K562 (cell line): ENCODE data around the gene MVB12B. TPM values are rescaled to one million over a fixed set of nuclear protein-coding genes. Genes with fewer than 3 reads are reported as not detected.

ENCODE experiments used
- ATAC-seq: fragments of 200-7000 bp; cut with Tn5 transposase; 3 replicates; pipeline ENCODE4 v1.9.1; 2020; ENCODE audit warnings: moderate library complexity
- BruUV-seq: library from RNA; stranded (reverse); fragments of 400-500 nt; replicated peaks from 2 replicates; lab custom pipeline; 2021; lab: Mats Ljungman, UMichigan
- CTCF ChIA-PET: fragments of 300-600 bp; formaldehyde crosslinking; extraction: SDS; loops from one replicate; lab custom pipeline; 2021; ENCODE audit warnings: low intra/inter-chr PET ratio; lab: Yijun Ruan, JAX
- POLR2A ChIA-PET: fragments of 300-600, 350-650 bp; sonication (Branson Sonifier 250); formaldehyde crosslinking; extraction: SDS; loops from one replicate; lab custom pipeline; 2021; ENCODE audit warnings: antibody characterized with exemption, inconsistent platforms; lab: Yijun Ruan, JAX
- DNase-seq, 4 experiments: peaks; one replicate each; pipeline versions ENCODE4 v3.0.0 to v3.0.0-alpha.2; 2011 to 2018; ENCODE audit warnings: low spot score in 3 of 4, mixed read lengths in 3 of 4; ENCODE audit errors: extremely low read depth in 1 of 4
- FAIRE-seq: peaks from 2 replicates; lab custom pipeline; 2011; peaks lifted over from hg19 to GRCh38; lab: Jason Lieb, UNC
- H2AFZ ChIP-seq: 2 replicates; pipeline ENCODE4 v1.6.0; 2011; ENCODE audit warnings: low read depth, low read length, control low read depth, inconsistent platforms
- H3K27ac ChIP-seq: fragments of 200-600 bp; 3 replicates; pipeline ENCODE4 v1.8.0; 2011; ENCODE audit warnings: low read depth, mild to moderate bottlenecking, control low read depth, inconsistent platforms, low read length, moderate library complexity, mixed read lengths; ENCODE audit errors: extremely low read depth
- H3K27me3 ChIP-seq, 2 experiments: fragments of 300-600 bp in 1 of 2; 2 replicates in 1 of 2; 3 replicates in 1 of 2; pipeline versions ENCODE4 v1.6.0 to v1.8.0; 2011; ENCODE audit warnings: inconsistent platforms in 2 of 2, low read length in 2 of 2, mild to moderate bottlenecking in 1 of 2, mixed read lengths in 1 of 2, moderate library complexity in 1 of 2; ENCODE audit not compliant: control insufficient read depth in 2 of 2, insufficient read depth in 2 of 2
- H3K36me3 ChIP-seq: fragments of 300-600 bp; 3 replicates; pipeline ENCODE4 v1.8.0; 2011; ENCODE audit warnings: mild to moderate bottlenecking, low read length, inconsistent platforms; ENCODE audit not compliant: control insufficient read depth, insufficient read depth
- H3K4me1 ChIP-seq, 2 experiments: fragments of 200-600 bp in 1 of 2; replicated peaks in 1 of 2; 2 replicates in 1 of 2; 3 replicates in 1 of 2; pipeline versions ENCODE4 v1.5.1 to v1.8.0; 2011; ENCODE audit warnings: inconsistent platforms in 2 of 2, low read length in 2 of 2, mild to moderate bottlenecking in 1 of 2, mixed read lengths in 1 of 2, moderate library complexity in 1 of 2; ENCODE audit not compliant: control insufficient read depth in 2 of 2, insufficient read depth in 2 of 2
- H3K4me2 ChIP-seq: 2 replicates; pipeline ENCODE4 v1.6.1; 2011; ENCODE audit warnings: low read length, control low read depth, inconsistent platforms, mixed read lengths; ENCODE audit not compliant: insufficient read depth
- H3K4me3 ChIP-seq: fragments of 200-600 bp; sonication (generic), shearing (Covaris generic); 2 replicates; pipeline ENCODE4 v1.5.1; 2016; ENCODE audit warnings: control low read depth, inconsistent platforms
- H3K79me2 ChIP-seq: fragments of 200-600 bp; 3 replicates; pipeline ENCODE4 v1.8.0; 2011; ENCODE audit warnings: low read length, inconsistent platforms; ENCODE audit not compliant: control insufficient read depth, insufficient read depth
- H3K9ac ChIP-seq, 2 experiments: 2 replicates each; pipeline versions ENCODE4 v1.6.0 to v1.6.1; 2011; ENCODE audit warnings: low read depth in 2 of 2, low read length in 2 of 2, control low read depth in 1 of 2, inconsistent platforms in 1 of 2, mild to moderate bottlenecking in 1 of 2, mixed read lengths in 1 of 2; ENCODE audit not compliant: insufficient read depth in 1 of 2
- H3K9me1 ChIP-seq: one replicate; pipeline ENCODE4 v1.6.0; 2011; ENCODE audit warnings: inconsistent platforms, mild to moderate bottlenecking, low read length, moderate library complexity; ENCODE audit not compliant: control insufficient read depth, insufficient read depth
- H3K9me3 ChIP-seq: replicated peaks from 2 replicates; pipeline ENCODE4 v1.5.1; 2011; ENCODE audit warnings: low read depth, low read length, inconsistent platforms; ENCODE audit not compliant: control insufficient read depth, insufficient read depth
- H4K20me1 ChIP-seq: replicated peaks from 2 replicates; pipeline ENCODE4 v1.6.1; 2011; ENCODE audit warnings: low read length, inconsistent platforms, mixed read lengths; ENCODE audit not compliant: control insufficient read depth, insufficient read depth
- BCOR ChIP-seq: fragments of 450-650 bp; IDR thresholded peaks from 2 replicates; pipeline ENCODE4 v1.6.1; 2016
- CHCHD3 ChIP-seq: fragments of 250-450 bp; sonication (Bioruptor Pico); IDR thresholded peaks from 2 replicates; pipeline ENCODE4 v2.1.2; 2022; ENCODE audit warnings: mild to moderate bottlenecking
- CREB3 ChIP-seq: fragments of 450-650 bp; conservative IDR thresholded peaks from 2 replicates; pipeline ENCODE4 v1.6.1; 2016; ENCODE audit warnings: missing genetic modification characterization, low read depth, mild to moderate bottlenecking, missing compliant biosample characterization, moderate library complexity
- DNMT1 ChIP-seq: fragments of 450-650 bp; IDR thresholded peaks from 2 replicates; pipeline ENCODE4 v1.6.1; 2016; ENCODE audit warnings: antibody characterized with exemption, mild to moderate bottlenecking
- E2F4 ChIP-seq: sonication (generic); formaldehyde crosslinking; IDR thresholded peaks from 2 replicates; pipeline ENCODE4 v1.8.0; 2022; ENCODE audit warnings: mild to moderate bottlenecking, low read depth, missing genetic modification reagents
- FOS ChIP-seq: IDR thresholded peaks from 3 replicates; pipeline ENCODE4 v1.6.1; 2011; ENCODE audit not compliant: insufficient read length; ENCODE audit errors: extremely low read depth
- GABPA ChIP-seq: fragments of 200-800 bp; sonication (Bioruptor generic); conservative IDR thresholded peaks from 2 replicates; pipeline ENCODE4 v1.6.1; 2016; ENCODE audit warnings: low read depth, missing genetic modification characterization, missing compliant biosample characterization
- HBP1 ChIP-seq: fragments of 450-650 bp; formaldehyde crosslinking; IDR thresholded peaks from 2 replicates; pipeline ENCODE4 v1.4.0; 2022; ENCODE audit warnings: missing genetic modification characterization
- HNRNPK ChIP-seq: fragments of 200-400 bp; formaldehyde crosslinking; IDR thresholded peaks from one replicate; pipeline ENCODE4 v1.6.1; 2018; ENCODE audit warnings: mild to moderate bottlenecking, low read depth, low read length; ENCODE audit not compliant: poor library complexity, severe bottlenecking
- SOX6 ChIP-seq: fragments of 450-650 bp; IDR thresholded peaks from 2 replicates; pipeline ENCODE4 v1.6.1; 2014; ENCODE audit warnings: mild to moderate bottlenecking
- ZBTB12 ChIP-seq: fragments of 250-450 bp; sonication (Bioruptor Pico); IDR thresholded peaks from 2 replicates; pipeline ENCODE4 v1.4.0; 2020
- ZBTB5 ChIP-seq: fragments of 450-650 bp; IDR thresholded peaks from 2 replicates; pipeline ENCODE4 v1.6.1; 2017; ENCODE audit warnings: antibody characterized with exemption
- ZNF253 ChIP-seq: fragments of 250-450 bp; sonication (Bioruptor Pico); conservative IDR thresholded peaks from 2 replicates; pipeline ENCODE4 v1.6.1; 2021; ENCODE audit warnings: mild to moderate bottlenecking
- ZNF280A ChIP-seq: fragments of 450-650 bp; IDR thresholded peaks from 2 replicates; pipeline ENCODE4 v1.6.1; 2018; ENCODE audit warnings: mild to moderate bottlenecking, low read depth; ENCODE audit not compliant: partially characterized antibody
- ZNF717 ChIP-seq: fragments of 250-450 bp; sonication (Bioruptor Pico); IDR thresholded peaks from 2 replicates; pipeline ENCODE4 v1.5.0; 2021
- WGBS: fragments of 100-300 bp; shearing (Covaris generic); methylation state at CpG from one replicate; pipeline ENCODE4 v1.1.6; 2016; ENCODE audit warnings: low coverage, mixed read lengths; ENCODE audit not compliant: insufficient coverage; ENCODE audit errors: missing lambda C conversion rate; 5-methylcytosine and 5-hydroxymethylcytosine counted together
- in situ Hi-C: fragments of 300-500 bp; cut with MboI; formaldehyde crosslinking; loops from 4 replicates; pipeline ENCODE4 v1.15.0; 2018; ENCODE audit warnings: inconsistent platforms, mixed read lengths
- intact Hi-C: fragments of 100-400 bp; cut with micrococcal nuclease; formaldehyde crosslinking; loops from 2 replicates; pipeline ENCODE4 v1.14.2; 2022
- polyA plus RNA-seq, 8 experiments: library from polyadenylated mRNA; depleted of rRNA in 4 of 8; stranded (reverse) in 5 of 8; unstranded in 3 of 8; fragments of >200 nt; fragmentation: Nextera tagmentation in 2 of 8; fragmentation: Illumina TruSeq in 1 of 8; extraction: Ambion mirVana in 2 of 8; extraction: Trizol in 1 of 8; gene quantifications; 2 replicates each; pipeline versions ENCODE4 v1.2.1 to v1.2.3, GENCODE V29; 2011 to 2014; ENCODE audit warnings: inconsistent platforms in 1 of 8, missing spikeins in 1 of 8
- total RNA-seq, 7 experiments: library from RNA; depleted of rRNA in 6 of 7; stranded (reverse); fragments of >200 nt in 6 of 7; fragmentation: Illumina TruSeq in 2 of 7; extraction: Trizol in 2 of 7; gene quantifications; 2 replicates each; pipeline versions ENCODE4 v1.2.1 to v1.2.3, GENCODE V29; 2011 to 2021; ENCODE audit warnings: low replicate concordance in 1 of 7

Gene MVB12B
- total and polyA plus RNA-seq, 9 of the 15 experiments (the other 6 are each of a cell fraction or from before 2014, with no cell fraction given) = not detected

- no peak overlapping the region for H2AFZ ChIP-seq
- H3K4me1 ChIP-seq = peaks cover 0 to 7% of the 10 kb centered on the region in 2 experiments; a peak in 1 of 5 replicates
- in situ Hi-C loops (no loop called here), intact Hi-C loops (no loop called here)
- POLR2A ChIA-PET = interaction anchor here (0.7 kb wide), 1 partner anchor 643 kb away, joined by 3 read pairs; no protein-coding TSS in a partner anchor
- peaks cover 5% of the 10 kb centered on the region; the same call in 1 of the 2 replicates for H4K20me1 ChIP-seq
- no peaks in the 10 kb centered on the region for H3K36me3 ChIP-seq
- H3K9me3 ChIP-seq = no peaks in the 10 kb centered on the region
- H3K9ac ChIP-seq = no peak overlapping the region
- CTCF ChIA-PET = no interaction called here
- H3K27ac ChIP-seq = no peak overlapping the region
- no peak for ATAC-seq
- H3K4me3 ChIP-seq = no peak overlapping the region
- H3K4me2 ChIP-seq = no peak overlapping the region
- FAIRE-seq = no peak
- 10% methylated on average over 10 of the region's 10 CpGs for WGBS
- peaks cover 62 to 81% of the 10 kb centered on the region in 2 experiments for H3K27me3 ChIP-seq
- H3K9me1 ChIP-seq = no peaks in the 10 kb centered on the region
- no TSS peak for BruUV-seq
- H3K79me2 ChIP-seq = no peaks in the 10 kb centered on the region
- no peak for DNase-seq
- TF ChIP-seq DNMT1 = no peak
- no peak for TF ChIP-seq SOX6
- TF ChIP-seq E2F4 (CRISPR knock-in tag) = no peak
- TF ChIP-seq BCOR = no peak
- TF ChIP-seq ZNF280A = no peak
- TF ChIP-seq CREB3 (tag) = no peak
- TF ChIP-seq ZBTB5 = no peak
- no peak for TF ChIP-seq ZNF253
- no peak for TF ChIP-seq ZNF717 (CRISPR knock-in tag)
- no peak for TF ChIP-seq HBP1 (CRISPR knock-in tag)
- no peak for TF ChIP-seq CHCHD3 (CRISPR knock-in tag)
- TF ChIP-seq GABPA (tag) = no peak
- TF ChIP-seq FOS = no peak
- TF ChIP-seq HNRNPK = no peak
- no peak for TF ChIP-seq ZBTB12 (CRISPR knock-in tag)
Measured at GRCh38 chr9:126520453-126520852, 193.8 kb downstream of the MVB12B start.
